ENCODE results near the gene DNM1L. TPM values are rescaled to one million over a fixed set of nuclear protein-coding genes. Genes with fewer than 3 reads are reported as not detected.

The DNM1L gene
- total and polyA plus RNA-seq, 2 of the 4 experiments (the other 2 are of a cell fraction) = 44.8 to 70.1 TPM

DNA sequence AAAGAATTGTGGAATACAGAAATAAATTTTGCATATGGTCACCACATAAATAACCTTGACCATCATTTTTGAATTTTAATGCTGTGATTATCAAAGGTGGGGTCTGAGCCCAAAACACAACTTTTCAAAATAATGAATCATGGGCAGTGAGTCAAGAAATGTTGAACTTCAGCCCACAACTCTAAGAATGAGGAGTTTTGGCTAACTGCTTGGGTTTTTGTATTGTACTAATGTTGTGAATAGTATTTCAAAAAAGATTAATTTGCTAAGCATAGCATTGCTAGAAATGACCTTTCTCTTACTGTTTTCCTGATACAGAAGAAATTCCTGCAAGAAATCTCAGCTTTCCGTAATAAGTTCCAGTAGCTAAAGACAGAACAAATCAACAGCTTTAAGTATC, 101.0 kb downstream of the DNM1L start:
- H3K4ac ChIP-seq (ENCODE audit: low read depth, low read length) = no peak overlapping the region
- H3K4me3 ChIP-seq (ENCODE audit: insufficient read depth, low read depth, low read length) = no peak overlapping the region
- intact Hi-C loops (cut with micrococcal nuclease) = no loop called here
- POLR2A ChIA-PET (ENCODE audit: unreplicated experiment) = no interaction called here
- H3K23ac ChIP-seq (ENCODE audit: low read depth, low read length) = no peak overlapping the region
- H3K27ac ChIP-seq (ENCODE audit: insufficient read depth, low read length) = no peak overlapping the region
- ATAC-seq (ENCODE audit: low read depth) (no peak), DNase-seq (no peak)
- no peak overlapping the region for H3K9ac ChIP-seq (ENCODE audit: low read depth, low read length)
- no peak overlapping the region for H4K8ac ChIP-seq (ENCODE audit: low read depth in 2 of 2, low read length in 2 of 2)
- in situ Hi-C loops (cut with MboI; ENCODE audit: low sequenced_read_pairs) = no loop called here
- no peaks in the 10 kb centered on the region for H4K20me1 ChIP-seq (ENCODE audit: insufficient read depth, low read length)
- H3K36me3 ChIP-seq (ENCODE audit: control insufficient read depth, insufficient read depth, low read length) = no peaks in the 10 kb centered on the region
- no peak overlapping the region for H2AK9ac ChIP-seq (replicated peaks; ENCODE audit: low read depth, low read length, poor library complexity)
- H2BK20ac ChIP-seq (ENCODE audit: low read depth, low read length) = no peak overlapping the region
- no peak overlapping the region for H3K56ac ChIP-seq (ENCODE audit: extremely low read depth, insufficient read depth, low read length)
- H3K18ac ChIP-seq (ENCODE audit: low read depth, low read length) = no peak overlapping the region
- H3K4me1 ChIP-seq (ENCODE audit: control insufficient read depth, insufficient read depth, low read length) = no peaks in the 10 kb centered on the region
- WGBS, 2 experiments (ENCODE audit: extremely low coverage in 2 of 2, insufficient read length in 1 of 2) = no CpG with 5 or more reads among the region's 1 CpG
- no peak overlapping the region for H3K14ac ChIP-seq (replicated peaks; ENCODE audit: low read depth, low read length)
- no TSS peak for BruUV-seq (replicated peaks)
- no peaks in the 10 kb centered on the region for H3K9me1 ChIP-seq (ENCODE audit: insufficient read depth, low read length)
- no peak overlapping the region for H2BK15ac ChIP-seq (ENCODE audit: low read depth, low read length)
- no peak overlapping the region for H2AFZ ChIP-seq (replicated peaks; ENCODE audit: low read length, poor library complexity)
- H4K91ac ChIP-seq (ENCODE audit: insufficient read depth, low read depth, low read length) = no peak overlapping the region
- H3K4me2 ChIP-seq (ENCODE audit: low read depth, low read length) = no peak overlapping the region
- H2BK120ac ChIP-seq (ENCODE audit: low read depth, low read length) = no peak overlapping the region
- H2AK5ac ChIP-seq (ENCODE audit: low read depth, low read length) = no peak overlapping the region
- TF ChIP-seq, protein P1, sequence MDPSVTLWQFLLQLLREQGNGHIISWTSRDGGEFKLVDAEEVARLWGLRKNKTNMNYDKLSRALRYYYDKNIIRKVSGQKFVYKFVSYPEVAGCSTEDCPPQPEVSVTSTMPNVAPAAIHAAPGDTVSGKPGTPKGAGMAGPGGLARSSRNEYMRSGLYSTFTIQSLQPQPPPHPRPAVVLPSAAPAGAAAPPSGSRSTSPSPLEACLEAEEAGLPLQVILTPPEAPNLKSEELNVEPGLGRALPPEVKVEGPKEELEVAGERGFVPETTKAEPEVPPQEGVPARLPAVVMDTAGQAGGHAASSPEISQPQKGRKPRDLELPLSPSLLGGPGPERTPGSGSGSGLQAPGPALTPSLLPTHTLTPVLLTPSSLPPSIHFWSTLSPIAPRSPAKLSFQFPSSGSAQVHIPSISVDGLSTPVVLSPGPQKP (IDR thresholded peaks at IDR 0.05; ENCODE audit: borderline replicate concordance, low read depth, low read length) = no peak
- TF ChIP-seq CEBPB (IDR thresholded peaks at IDR 0.05; ENCODE audit: low read depth, low read length) (no peak), MXI1 (IDR thresholded peaks at IDR 0.05; ENCODE audit: borderline replicate concordance, low read depth, low read length) (no peak), BHLHE40 (IDR thresholded peaks at IDR 0.05; ENCODE audit: low read depth, low read length) (no peak), MAFK (IDR thresholded peaks at IDR 0.05; ENCODE audit: low read depth, low read length) (no peak), RCOR1 (IDR thresholded peaks at IDR 0.05; ENCODE audit: insufficient replicate concordance, low read length) (no peak), CHD1 (IDR thresholded peaks at IDR 0.05; ENCODE audit: low read depth, low read length) (no peak), MAZ (IDR thresholded peaks at IDR 0.05; ENCODE audit: borderline replicate concordance, low read depth, low read length) (no peak), SMC3 (IDR thresholded peaks at IDR 0.05; ENCODE audit: low read depth, low read length) (no peak), RFX5 (IDR thresholded peaks at IDR 0.05; ENCODE audit: low read depth, low read length) (no peak), RAD21 (IDR thresholded peaks at IDR 0.05; ENCODE audit: low read length) (no peak), FOS (IDR thresholded peaks at IDR 0.05; ENCODE audit: low read depth, low read length) (no peak), NFE2L2 (IDR thresholded peaks at IDR 0.05; ENCODE audit: low read depth, low read length) (no peak), POLR2A (IDR thresholded peaks at IDR 0.05; ENCODE audit: low read depth, low read length) (no peak)
- TF ChIP-seq, protein P2, sequence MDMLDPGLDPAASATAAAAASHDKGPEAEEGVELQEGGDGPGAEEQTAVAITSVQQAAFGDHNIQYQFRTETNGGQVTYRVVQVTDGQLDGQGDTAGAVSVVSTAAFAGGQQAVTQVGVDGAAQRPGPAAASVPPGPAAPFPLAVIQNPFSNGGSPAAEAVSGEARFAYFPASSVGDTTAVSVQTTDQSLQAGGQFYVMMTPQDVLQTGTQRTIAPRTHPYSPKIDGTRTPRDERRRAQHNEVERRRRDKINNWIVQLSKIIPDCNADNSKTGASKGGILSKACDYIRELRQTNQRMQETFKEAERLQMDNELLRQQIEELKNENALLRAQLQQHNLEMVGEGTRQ (IDR thresholded peaks at IDR 0.05; ENCODE audit: low read depth, low read length) = no peak
- TF ChIP-seq, protein P3, sequence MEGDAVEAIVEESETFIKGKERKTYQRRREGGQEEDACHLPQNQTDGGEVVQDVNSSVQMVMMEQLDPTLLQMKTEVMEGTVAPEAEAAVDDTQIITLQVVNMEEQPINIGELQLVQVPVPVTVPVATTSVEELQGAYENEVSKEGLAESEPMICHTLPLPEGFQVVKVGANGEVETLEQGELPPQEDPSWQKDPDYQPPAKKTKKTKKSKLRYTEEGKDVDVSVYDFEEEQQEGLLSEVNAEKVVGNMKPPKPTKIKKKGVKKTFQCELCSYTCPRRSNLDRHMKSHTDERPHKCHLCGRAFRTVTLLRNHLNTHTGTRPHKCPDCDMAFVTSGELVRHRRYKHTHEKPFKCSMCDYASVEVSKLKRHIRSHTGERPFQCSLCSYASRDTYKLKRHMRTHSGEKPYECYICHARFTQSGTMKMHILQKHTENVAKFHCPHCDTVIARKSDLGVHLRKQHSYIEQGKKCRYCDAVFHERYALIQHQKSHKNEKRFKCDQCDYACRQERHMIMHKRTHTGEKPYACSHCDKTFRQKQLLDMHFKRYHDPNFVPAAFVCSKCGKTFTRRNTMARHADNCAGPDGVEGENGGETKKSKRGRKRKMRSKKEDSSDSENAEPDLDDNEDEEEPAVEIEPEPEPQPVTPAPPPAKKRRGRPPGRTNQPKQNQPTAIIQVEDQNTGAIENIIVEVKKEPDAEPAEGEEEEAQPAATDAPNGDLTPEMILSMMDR (conservative IDR thresholded peaks at IDR 0.05; ENCODE audit: low read depth, low read length) = no peak
- dilution Hi-C loops (cut with HindIII; ENCODE audit: low sequenced_read_pairs, unreplicated experiment) = no loop called here
- no peak overlapping the region for H4K5ac ChIP-seq (ENCODE audit: low read depth, low read length)
- CTCF ChIA-PET = no interaction called here
- no peaks in the 10 kb centered on the region for H3K9me3 ChIP-seq (ENCODE audit: control insufficient read depth, insufficient read depth, low read length)
- H2BK5ac ChIP-seq (ENCODE audit: low read depth, low read length, poor library complexity, severe bottlenecking) = no peak overlapping the region
- H3K79me1 ChIP-seq (ENCODE audit: low read depth in 1 of 2, low read length in 2 of 2) = no peaks in the 10 kb centered on the region
- no peaks in the 10 kb centered on the region for H3K27me3 ChIP-seq (ENCODE audit: control insufficient read depth, insufficient read depth, low read length)
